ENCODE measurements around the gene FBN1. TPM values are rescaled to one million over a fixed set of nuclear protein-coding genes. Genes with fewer than 3 reads are reported as not detected.

The FBN1 gene
- total RNA-seq, 1 donor from 2014 or later, result 22.1 TPM

- Mint-ChIP-seq H3K27me3 (ENCODE audit: low read depth) (peaks cover 4% of the 10 kb centered on the region), H3K36me3 (ENCODE audit: low read depth) (peaks cover 4% of the 10 kb centered on the region)
Measured at GRCh38 chr15:48638963-48639362, 6.5 kb downstream of the FBN1 start.

GRCh38 chr15:48637639-48638038 is 7.9 kb downstream of the FBN1 start:
- H3K9me3 Mint-ChIP-seq, result peaks cover 3% of the 10 kb centered on the region
- no peak overlapping the region for H3K27ac Mint-ChIP-seq (ENCODE audit: unreplicated experiment)
- no peak for DNase-seq (ENCODE audit: low read depth, low spot score)
- H3K4me3 Mint-ChIP-seq, result no peak overlapping the region
- H3K4me1 Mint-ChIP-seq, result peaks cover under 1% of the 10 kb centered on the region
- no peak for TF ChIP-seq CTCF (conservative IDR thresholded peaks at IDR 0.05)
- H3K36me3 Mint-ChIP-seq (ENCODE audit: low read depth), result peaks cover 4% of the 10 kb centered on the region
- H3K27me3 Mint-ChIP-seq (ENCODE audit: low read depth), result no peaks in the 10 kb centered on the region

More at GRCh38 chr15:48638963-48639362, 6.5 kb downstream of the FBN1 start:
- DNase-seq (ENCODE audit: low read depth, low spot score), result no peak
- H3K4me1 Mint-ChIP-seq, result peaks cover 14% of the 10 kb centered on the region
- no peak overlapping the region for H3K4me3 Mint-ChIP-seq
- TF ChIP-seq CTCF (conservative IDR thresholded peaks at IDR 0.05), result no peak
- peaks cover 3% of the 10 kb centered on the region for H3K9me3 Mint-ChIP-seq
- H3K27ac Mint-ChIP-seq (ENCODE audit: unreplicated experiment), result no peak overlapping the region

GRCh38 chr15:48636511-48636910 is 9.0 kb downstream of the FBN1 start:
- Mint-ChIP-seq H3K27ac (ENCODE audit: unreplicated experiment) (no peak overlapping the region), H3K27me3 (ENCODE audit: low read depth) (no peaks in the 10 kb centered on the region), H3K4me3 (no peak overlapping the region), H3K36me3 (ENCODE audit: low read depth) (peaks cover 4% of the 10 kb centered on the region), H3K4me1 (no peaks in the 10 kb centered on the region), H3K9me3 (peaks cover 3% of the 10 kb centered on the region)
- TF ChIP-seq CTCF (conservative IDR thresholded peaks at IDR 0.05), result no peak
- no peak for DNase-seq (ENCODE audit: low read depth, low spot score)

GRCh38 chr15:48634893-48635292 is 10.6 kb downstream of the FBN1 start:
- H3K36me3 Mint-ChIP-seq (ENCODE audit: low read depth), result peaks cover 8% of the 10 kb centered on the region
- H3K27ac Mint-ChIP-seq (ENCODE audit: unreplicated experiment), result no peak overlapping the region
- no peak for TF ChIP-seq CTCF (conservative IDR thresholded peaks at IDR 0.05)
- H3K9me3 Mint-ChIP-seq, result peaks cover 3% of the 10 kb centered on the region
- H3K27me3 Mint-ChIP-seq (ENCODE audit: low read depth), result no peaks in the 10 kb centered on the region
- H3K4me3 Mint-ChIP-seq, result no peak overlapping the region
- DNase-seq (ENCODE audit: low read depth, low spot score), result no peak
- peaks cover 5% of the 10 kb centered on the region for H3K4me1 Mint-ChIP-seq

GRCh38 chr15:48634096-48634495 is 11.4 kb downstream of the FBN1 start:
- peaks cover 6% of the 10 kb centered on the region for H3K4me1 Mint-ChIP-seq
- no peak for TF ChIP-seq CTCF (conservative IDR thresholded peaks at IDR 0.05)
- no peak for DNase-seq (ENCODE audit: low read depth, low spot score)

GRCh38 chr15:48632651-48633050 is 12.9 kb downstream of the FBN1 start:
- no peak for TF ChIP-seq CTCF (conservative IDR thresholded peaks at IDR 0.05)
- Mint-ChIP-seq H3K27ac (ENCODE audit: unreplicated experiment) (no peak overlapping the region), H3K27me3 (ENCODE audit: low read depth) (no peaks in the 10 kb centered on the region), H3K4me3 (no peak overlapping the region), H3K4me1 (peaks cover 7% of the 10 kb centered on the region), H3K9me3 (peaks cover 3% of the 10 kb centered on the region), H3K36me3 (ENCODE audit: low read depth) (peaks cover 8% of the 10 kb centered on the region)
- DNase-seq (ENCODE audit: low read depth, low spot score), result no peak

More at GRCh38 chr15:48634096-48634495, 11.4 kb downstream of the FBN1 start:
- no peak overlapping the region for H3K4me3 Mint-ChIP-seq
- H3K9me3 Mint-ChIP-seq, result peaks cover 3% of the 10 kb centered on the region
- H3K27ac Mint-ChIP-seq (ENCODE audit: unreplicated experiment), result no peak overlapping the region
- peaks cover 8% of the 10 kb centered on the region for H3K36me3 Mint-ChIP-seq (ENCODE audit: low read depth)
- H3K27me3 Mint-ChIP-seq (ENCODE audit: low read depth), result no peaks in the 10 kb centered on the region
